ENCODE results near the gene NDUFS3. TPM values are rescaled to one million over a fixed set of nuclear protein-coding genes. Genes with fewer than 3 reads are reported as not detected.

The NDUFS3 gene
- total and polyA plus RNA-seq, 7 experiments from 2014 or later: 68.6 to 116 (median 108) TPM

DNA sequence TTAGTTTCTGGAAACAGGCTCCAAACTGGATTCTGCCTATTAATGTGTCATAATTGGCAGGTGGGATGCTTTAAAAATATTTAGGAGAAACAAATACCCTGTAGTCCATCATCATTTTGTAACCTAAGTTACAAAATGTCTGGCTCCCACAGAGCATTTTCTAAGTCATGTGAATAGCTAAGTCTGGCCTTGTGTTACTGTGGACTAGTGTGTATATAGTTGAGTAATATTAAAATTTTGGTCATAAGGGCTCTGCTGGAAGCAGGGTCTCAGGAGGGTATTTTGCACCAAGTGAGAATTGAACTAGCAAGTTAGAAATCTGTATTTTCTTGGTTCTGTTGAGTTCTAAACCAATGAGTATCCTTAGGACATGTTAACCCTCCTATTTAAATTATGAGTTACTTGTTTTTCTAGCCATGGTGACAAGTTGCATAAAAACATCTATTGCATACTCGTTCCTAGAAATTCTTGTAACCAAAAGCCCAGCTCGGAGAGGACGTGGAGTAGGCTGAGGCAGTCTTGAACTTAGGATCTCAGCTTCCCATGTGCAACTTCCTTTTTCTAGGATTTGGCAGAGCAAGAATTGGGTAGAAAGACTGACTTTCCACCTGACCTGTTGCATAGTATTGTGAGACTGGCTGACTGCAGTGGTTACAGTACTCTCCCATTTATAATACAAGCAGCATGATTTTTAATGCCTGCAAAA, 8.1 kb upstream of the NDUFS3 start:
- Histone ChIP-seq H3K4me3 (ENCODE audit: low read length) (no peak overlapping the region), H3K4me1 (ENCODE audit: control insufficient read depth in 2 of 2, insufficient read depth in 2 of 2, low read length in 2 of 2) (peaks cover 3 to 8% of the 10 kb centered on the region in 2 donors), H3K27ac (ENCODE audit: low read depth, low read length) (no peak overlapping the region), H3K27me3 (ENCODE audit: control insufficient read depth in 2 of 2, insufficient read depth in 2 of 2, low read length in 2 of 2) (no peaks in the 10 kb centered on the region), H3K9me3 (ENCODE audit: control insufficient read depth in 2 of 3, low read length in 3 of 3) (no peaks in the 10 kb centered on the region), H3K36me3 (ENCODE audit: control insufficient read depth in 2 of 3, insufficient read depth in 3 of 3, low read length in 3 of 3) (peaks cover 5 to 58% (median 26%) of the 10 kb centered on the region in 3 experiments)
- Mint-ChIP-seq H3K9me3 (no peaks in the 10 kb centered on the region), H3K4me1 (peaks cover 0 to 35% (median 26%) of the 10 kb centered on the region in 7 donors), H3K4me3 (no peak overlapping the region), H3K27me3 (no peaks in the 10 kb centered on the region), H3K27ac (peak overlapping the region in 7 of 9 donors; percentile 3 to 76 (median 57)), H3K36me3 (peaks cover 0 to 23% (median 13%) of the 10 kb centered on the region in 5 donors)
- ATAC-seq: no peak
- ChIA-PET CTCF (no interaction called here), POLR2A (interaction anchor here (0.6 to 0.9 kb wide), 2 partner anchors 14 to 336 kb away, joined by 4 to 5 read pairs; no protein-coding TSS in a partner anchor)
- intact Hi-C loops (cut with micrococcal nuclease): loop anchor here in 1 of 2 donors (10.0 kb wide), 1 partner anchor 636 kb away; the partner anchor contains the start of gene CSTPP1
- no peak for DNase-seq

- Mint-ChIP-seq H3K36me3 (peaks cover 0 to 25% (median 13%) of the 10 kb centered on the region in 5 donors), H3K4me1 (peaks cover 2 to 30% (median 23%) of the 10 kb centered on the region in 7 donors), H3K9me3 (no peaks in the 10 kb centered on the region), H3K27ac (peak overlapping the region in 6 of 9 donors; percentile 3 to 76 (median 32)), H3K4me3 (no peak overlapping the region), H3K27me3 (no peaks in the 10 kb centered on the region)
- intact Hi-C loops (cut with micrococcal nuclease): loop anchor here in 1 of 2 donors (10.0 kb wide), 1 partner anchor 637 kb away; the partner anchor contains the start of gene CSTPP1
- Histone ChIP-seq H3K4me1 (ENCODE audit: control insufficient read depth in 2 of 2, insufficient read depth in 2 of 2, low read length in 2 of 2) (peaks cover 3 to 6% of the 10 kb centered on the region in 2 donors), H3K27me3 (ENCODE audit: control insufficient read depth in 2 of 2, insufficient read depth in 2 of 2, low read length in 2 of 2) (no peaks in the 10 kb centered on the region), H3K36me3 (ENCODE audit: control insufficient read depth in 2 of 3, insufficient read depth in 3 of 3, low read length in 3 of 3) (peaks cover 5 to 59% (median 26%) of the 10 kb centered on the region in 3 experiments), H3K27ac (ENCODE audit: low read depth, low read length) (no peak overlapping the region), H3K4me3 (ENCODE audit: low read length) (no peak overlapping the region), H3K9me3 (ENCODE audit: control insufficient read depth in 2 of 3, low read length in 3 of 3) (no peaks in the 10 kb centered on the region)
- no peak for DNase-seq
- ChIA-PET POLR2A (interaction anchor here (0.9 kb wide), 1 partner anchor 336 kb away, joined by 4 read pairs; no protein-coding TSS in a partner anchor), CTCF (no interaction called here)
- no peak for ATAC-seq
Measured at GRCh38 chr11:47571357-47571729, 7.5 kb upstream of the NDUFS3 start.

GRCh38 chr11:47571895-47572294, 7.0 kb upstream of the NDUFS3 start:
- DNase-seq (no peak), ATAC-seq (no peak)
- H3K27ac Mint-ChIP-seq: peak overlapping the region in 1 of 9 donors; percentile 32
- H3K9me3 Mint-ChIP-seq: no peaks in the 10 kb centered on the region
- ChIA-PET POLR2A (interaction anchor here (0.9 kb wide), 1 partner anchor 337 kb away, joined by 4 read pairs; no protein-coding TSS in a partner anchor), CTCF (no interaction called here)
- peaks cover 0 to 27% (median 13%) of the 10 kb centered on the region in 5 donors for H3K36me3 Mint-ChIP-seq
- peaks cover 5 to 26% (median 22%) of the 10 kb centered on the region in 7 donors for H3K4me1 Mint-ChIP-seq
- H3K36me3 ChIP-seq (ENCODE audit: control insufficient read depth in 2 of 3, insufficient read depth in 3 of 3, low read length in 3 of 3): peaks cover 5 to 59% (median 26%) of the 10 kb centered on the region in 3 experiments
- H3K4me3 ChIP-seq (ENCODE audit: low read length): no peak overlapping the region
- H3K27me3 Mint-ChIP-seq: no peaks in the 10 kb centered on the region
- no peaks in the 10 kb centered on the region for H3K9me3 ChIP-seq (ENCODE audit: control insufficient read depth in 2 of 3, low read length in 3 of 3)
- H3K4me3 Mint-ChIP-seq: no peak overlapping the region
- intact Hi-C loops (cut with micrococcal nuclease): loop anchor here in 1 of 2 donors (10.0 kb wide), 1 partner anchor 637 kb away; the partner anchor contains the start of gene CSTPP1
- peaks cover under 1 to 2% of the 10 kb centered on the region in 2 donors for H3K4me1 ChIP-seq (ENCODE audit: control insufficient read depth in 2 of 2, insufficient read depth in 2 of 2, low read length in 2 of 2)
- H3K27ac ChIP-seq (ENCODE audit: low read depth, low read length): no peak overlapping the region
- no peaks in the 10 kb centered on the region for H3K27me3 ChIP-seq (ENCODE audit: control insufficient read depth in 2 of 2, insufficient read depth in 2 of 2, low read length in 2 of 2)

DNA sequence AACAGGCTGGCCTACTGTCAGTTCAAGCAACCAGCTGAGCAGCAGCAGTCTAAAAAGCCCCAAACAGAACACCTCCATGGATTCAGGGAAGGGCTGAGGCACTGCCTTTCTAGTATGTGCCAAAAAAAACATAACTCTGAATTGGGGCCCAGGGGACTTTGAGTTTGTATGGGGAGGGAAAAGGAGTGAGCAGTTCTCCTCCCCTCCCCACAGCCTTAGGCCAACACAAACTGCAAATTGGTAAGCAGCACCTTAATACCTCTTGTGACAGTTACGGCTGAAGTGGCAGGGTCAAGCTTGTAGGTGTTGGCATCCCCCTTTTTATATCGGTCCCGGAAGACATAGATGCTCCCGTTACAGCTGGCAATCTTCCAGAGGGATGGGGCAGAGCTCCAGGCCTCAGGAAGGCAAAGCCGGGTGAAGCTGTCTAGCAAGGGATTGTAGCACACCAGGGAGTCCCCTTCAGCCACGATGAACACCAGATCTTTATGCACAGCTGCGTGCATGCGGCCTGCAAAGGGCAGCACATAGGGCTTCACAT, 6.1 kb upstream of the NDUFS3 start:
- H3K36me3 Mint-ChIP-seq: peaks cover 0 to 30% (median 16%) of the 10 kb centered on the region in 5 donors
- peaks cover 11 to 33% (median 28%) of the 10 kb centered on the region in 7 donors for H3K4me1 Mint-ChIP-seq
- intact Hi-C loops (cut with micrococcal nuclease): loop anchor here in 1 of 2 donors (10.0 kb wide), 1 partner anchor 638 kb away; the partner anchor contains the start of gene CSTPP1
- Histone ChIP-seq H3K9me3 (ENCODE audit: control insufficient read depth in 2 of 3, low read length in 3 of 3) (no peaks in the 10 kb centered on the region), H3K27me3 (ENCODE audit: control insufficient read depth in 2 of 2, insufficient read depth in 2 of 2, low read length in 2 of 2) (no peaks in the 10 kb centered on the region), H3K36me3 (ENCODE audit: control insufficient read depth in 2 of 3, insufficient read depth in 3 of 3, low read length in 3 of 3) (peaks cover 5 to 67% (median 26%) of the 10 kb centered on the region in 3 experiments), H3K4me3 (ENCODE audit: low read length) (no peak overlapping the region), H3K4me1 (ENCODE audit: control insufficient read depth in 2 of 2, insufficient read depth in 2 of 2, low read length in 2 of 2) (peaks cover 8 to 11% of the 10 kb centered on the region in 2 donors), H3K27ac (ENCODE audit: low read depth, low read length) (no peak overlapping the region)
- no peak overlapping the region for H3K4me3 Mint-ChIP-seq
- peak overlapping the region in 3 of 9 donors; percentile 24 to 71 (median 36) for H3K27ac Mint-ChIP-seq
- ChIA-PET CTCF (no interaction called here), POLR2A (interaction anchor here (0.6 to 1.6 kb wide), 2 partner anchors 8 to 346 kb away, joined by 3 to 6 read pairs; partner anchors contain the start of gene PTPMT1)
- DNase-seq (no peak), ATAC-seq (no peak)
- no peaks in the 10 kb centered on the region for H3K27me3 Mint-ChIP-seq
- no peaks in the 10 kb centered on the region for H3K9me3 Mint-ChIP-seq

- ATAC-seq: no peak
- Histone ChIP-seq H3K4me1 (ENCODE audit: control insufficient read depth in 2 of 2, insufficient read depth in 2 of 2, low read length in 2 of 2) (peaks cover 14 to 16% of the 10 kb centered on the region in 2 donors), H3K9me3 (ENCODE audit: control insufficient read depth in 2 of 3, low read length in 3 of 3) (no peaks in the 10 kb centered on the region), H3K4me3 (ENCODE audit: low read length) (no peak overlapping the region), H3K36me3 (ENCODE audit: control insufficient read depth in 2 of 3, insufficient read depth in 3 of 3, low read length in 3 of 3) (peaks cover 5 to 67% (median 26%) of the 10 kb centered on the region in 3 experiments), H3K27me3 (ENCODE audit: control insufficient read depth in 2 of 2, insufficient read depth in 2 of 2, low read length in 2 of 2) (no peaks in the 10 kb centered on the region), H3K27ac (ENCODE audit: low read depth, low read length) (no peak overlapping the region)
- intact Hi-C loops (cut with micrococcal nuclease): loop anchor here in 1 of 2 donors (10.0 kb wide), 1 partner anchor 639 kb away; the partner anchor contains the start of gene CSTPP1
- H3K9me3 Mint-ChIP-seq: no peaks in the 10 kb centered on the region
- POLR2A ChIA-PET: interaction anchor here (0.6 to 1.6 kb wide), 2 partner anchors 8 to 346 kb away, joined by 3 to 6 read pairs; partner anchors contain the start of gene PTPMT1
- peaks cover 11 to 39% (median 32%) of the 10 kb centered on the region in 7 donors for H3K4me1 Mint-ChIP-seq
- no peak overlapping the region for H3K4me3 Mint-ChIP-seq
- peak overlapping the region in 1 of 9 donors; percentile 18 for H3K27ac Mint-ChIP-seq
- H3K27me3 Mint-ChIP-seq: no peaks in the 10 kb centered on the region
- peaks cover 0 to 31% (median 16%) of the 10 kb centered on the region in 5 donors for H3K36me3 Mint-ChIP-seq
- CTCF ChIA-PET: interaction anchor here (0.6 kb wide), 1 partner anchor 890 kb away, joined by 3 read pairs; no protein-coding TSS in a partner anchor
- DNase-seq: no peak
Measured at GRCh38 chr11:47573321-47573720, 5.6 kb upstream of the NDUFS3 start.

GRCh38 chr11:47577460-47578041, 1.3 kb upstream of the NDUFS3 start:
- peak overlapping the region; percentile 95 for H3K4me3 ChIP-seq (ENCODE audit: low read length)
- peaks cover 17 to 54% (median 41%) of the 10 kb centered on the region in 7 donors for H3K4me1 Mint-ChIP-seq
- intact Hi-C loops (cut with micrococcal nuclease): loop anchor here (1.0 to 10.0 kb wide), 12 partner anchors 12 to 877 kb away; partner anchors contain the start of genes CSTPP1 (in 2 of the 2), PTPMT1 (in 2 of the 2), AGBL2 (in 1 of the 2) and ARHGAP1 (in 1 of the 2)
- peaks cover 9 to 64% (median 29%) of the 10 kb centered on the region in 3 experiments for H3K36me3 ChIP-seq (ENCODE audit: control insufficient read depth in 2 of 3, insufficient read depth in 3 of 3, low read length in 3 of 3)
- H3K9me3 ChIP-seq (ENCODE audit: control insufficient read depth in 2 of 3, low read length in 3 of 3): no peaks in the 10 kb centered on the region
- H3K36me3 Mint-ChIP-seq: peaks cover 5 to 36% (median 25%) of the 10 kb centered on the region in 5 donors
- H3K4me1 ChIP-seq (ENCODE audit: control insufficient read depth in 2 of 2, insufficient read depth in 2 of 2, low read length in 2 of 2): peaks cover 26 to 28% of the 10 kb centered on the region in 2 donors
- ChIA-PET CTCF (interaction anchor here (0.6 to 1.5 kb wide), 3 partner anchors 9 to 84 kb away, joined by 3 to 5 read pairs (median 4); no protein-coding TSS in a partner anchor), POLR2A (interaction anchor here (0.6 to 4.1 kb wide), 8 partner anchors 8 to 1317 kb away, joined by 3 to 67 read pairs (median 4); partner anchors contain the start of genes CELF1 and PTPMT1)
- ATAC-seq (no peak), DNase-seq (no peak)
- H3K9me3 Mint-ChIP-seq: peaks cover 0 to 5% (median 0%) of the 10 kb centered on the region in 11 donors
- no peaks in the 10 kb centered on the region for H3K27me3 ChIP-seq (ENCODE audit: control insufficient read depth in 2 of 2, insufficient read depth in 2 of 2, low read length in 2 of 2)
- H3K27ac Mint-ChIP-seq: peak overlapping the region; percentile 32 to 100 (median 98)
- H3K4me3 Mint-ChIP-seq: peak overlapping the region; percentile 95 to 100 (median 99)
- peak overlapping the region; percentile 80 for H3K27ac ChIP-seq (ENCODE audit: low read depth, low read length)
- no peaks in the 10 kb centered on the region for H3K27me3 Mint-ChIP-seq
